Stimulated activated effector memory CD8-positive, alpha-beta T cell treated with anti-CD3 and anti-CD28 coated beads, Interleukin-12 subunit alpha, Interleukin-12 subunit beta, amount 100 ng/mL, for 72 hours (primary cell): ENCODE measurements around the gene UBA7.
"Not testable (repeated sequence)": the region's sequence is repeated elsewhere in the genome, so short reads cannot be mapped to it uniquely, and the experiment has no call there.

ENCODE experiments used
- ATAC-seq: fragments of 150-1000 bp; cut with Tn5 transposase; 2 replicates; pipeline ENCODE4 v1.10.0; 2021
- DNase-seq, 2 donors: peaks; one replicate each; pipeline ENCODE4 v3.0.0; 2021 to 2022; ENCODE audit warnings: low spot score in 2 of 2
- H3K27ac Mint-ChIP-seq: one replicate; pipeline ENCODE4 v1.8.0; 2022; ENCODE audit warnings: mild to moderate bottlenecking, mixed read lengths
- H3K36me3 Mint-ChIP-seq: one replicate; pipeline ENCODE4 v1.8.0; 2022; ENCODE audit warnings: mild to moderate bottlenecking, mixed read lengths
- H3K4me1 Mint-ChIP-seq: one replicate; pipeline ENCODE4 v1.8.0; 2022; ENCODE audit warnings: mixed read lengths
- H3K4me3 Mint-ChIP-seq: one replicate; pipeline ENCODE4 v1.8.0; 2022; ENCODE audit warnings: mild to moderate bottlenecking, mixed read lengths
- H3K9me3 Mint-ChIP-seq: one replicate; pipeline ENCODE4 v1.8.0; 2022; ENCODE audit warnings: mixed read lengths

The UBA7 gene

GRCh38 chr3:49794926-49795905 lies 18.5 kb downstream of the UBA7 start:
- H3K9me3 Mint-ChIP-seq: no peaks in the 10 kb centered on the region
- H3K4me1 Mint-ChIP-seq: no peaks in the 10 kb centered on the region
- H3K36me3 Mint-ChIP-seq: no peaks in the 10 kb centered on the region
- H3K4me3 Mint-ChIP-seq: no peak overlapping the region
- peak overlapping the region; percentile 26 for H3K27ac Mint-ChIP-seq
- DNase-seq (no peak), ATAC-seq (no peak)

DNA sequence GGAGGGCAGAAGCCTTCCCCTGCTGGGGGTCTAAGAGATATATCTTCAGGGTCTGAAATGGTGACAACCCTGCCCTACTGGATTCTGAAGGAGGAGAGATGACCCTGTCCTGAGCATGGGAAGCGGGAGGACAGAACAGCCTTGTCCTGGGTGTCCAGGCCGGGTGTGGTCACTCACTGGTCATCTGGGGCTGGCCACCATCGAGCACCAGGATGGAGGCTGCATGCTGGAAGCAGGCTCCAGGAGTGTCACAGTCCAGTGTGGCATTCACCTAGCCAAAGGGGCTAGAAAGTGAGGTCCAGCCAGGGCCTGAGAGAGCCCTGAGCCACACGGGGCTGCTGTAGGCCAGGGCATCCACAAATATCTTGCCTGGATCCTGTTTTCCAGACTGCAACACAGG lies 19.3 kb downstream of the UBA7 start:
- Mint-ChIP-seq H3K27ac (no peak overlapping the region), H3K4me3 (no peak overlapping the region), H3K9me3 (no peaks in the 10 kb centered on the region), H3K36me3 (no peaks in the 10 kb centered on the region), H3K4me1 (no peaks in the 10 kb centered on the region)
- no peak for DNase-seq
- no peak for ATAC-seq

DNA sequence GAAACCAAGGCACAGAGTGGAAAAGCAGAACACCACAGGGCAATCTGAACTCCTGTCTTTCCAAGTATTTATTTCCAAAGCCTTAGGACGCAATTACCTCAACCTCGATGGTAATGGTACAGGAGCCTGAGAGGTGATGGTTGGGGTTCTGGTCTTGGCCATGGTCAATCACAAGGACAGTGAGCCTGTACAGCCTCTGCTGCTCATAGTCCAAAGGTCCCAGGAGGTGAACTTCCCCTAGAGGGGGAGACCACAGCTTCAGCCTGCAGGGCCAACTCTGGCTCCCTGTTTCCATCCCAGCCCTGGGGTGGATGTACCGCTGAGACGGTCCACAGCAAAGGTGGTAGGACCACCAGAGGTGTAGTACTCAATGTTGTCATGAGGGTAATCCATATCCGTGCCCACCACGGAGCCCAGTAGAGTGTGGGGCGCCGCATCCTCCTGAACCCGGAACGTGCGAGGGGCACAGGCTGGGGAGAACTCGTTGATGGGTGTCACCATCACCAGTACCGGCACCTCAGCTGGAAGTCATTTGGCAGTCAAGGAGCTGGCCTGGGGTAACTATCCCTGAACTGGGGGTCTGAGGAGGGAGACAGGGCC lies 20.2 kb downstream of the UBA7 start:
- Mint-ChIP-seq H3K4me3 (no peak overlapping the region), H3K4me1 (no peaks in the 10 kb centered on the region), H3K36me3 (no peaks in the 10 kb centered on the region), H3K9me3 (no peaks in the 10 kb centered on the region), H3K27ac (no peak overlapping the region)
- no peak for ATAC-seq
- no peak for DNase-seq

GRCh38 chr3:49792371-49793150 lies 21.2 kb downstream of the UBA7 start:
- no peaks in the 10 kb centered on the region for H3K9me3 Mint-ChIP-seq
- ATAC-seq (no peak), DNase-seq (no peak)
- no peaks in the 10 kb centered on the region for H3K4me1 Mint-ChIP-seq
- H3K4me3 Mint-ChIP-seq: no peak overlapping the region
- H3K36me3 Mint-ChIP-seq: no peaks in the 10 kb centered on the region
- no peak overlapping the region for H3K27ac Mint-ChIP-seq

GRCh38 chr3:49791571-49791970 lies 22.2 kb downstream of the UBA7 start:
- ATAC-seq: no peak
- Mint-ChIP-seq H3K9me3 (no peaks in the 10 kb centered on the region), H3K4me3 (no peak overlapping the region), H3K4me1 (peaks cover 9% of the 10 kb centered on the region), H3K27ac (no peak overlapping the region), H3K36me3 (peaks cover 7% of the 10 kb centered on the region)
- no peak for DNase-seq

- Mint-ChIP-seq H3K36me3 (peaks cover 10% of the 10 kb centered on the region), H3K9me3 (no peaks in the 10 kb centered on the region), H3K4me3 (no peak overlapping the region), H3K4me1 (peaks cover 11% of the 10 kb centered on the region), H3K27ac (no peak overlapping the region)
- ATAC-seq (no peak), DNase-seq (no peak)
Observed at GRCh38 chr3:49790626-49791411, 22.9 kb downstream of the UBA7 start.

- H3K4me3 Mint-ChIP-seq: no peak overlapping the region
- H3K9me3 Mint-ChIP-seq: no peaks in the 10 kb centered on the region
Observed at GRCh38 chr3:49788056-49788455, 25.7 kb downstream of the UBA7 start.

GRCh38 chr3:49787536-49787935 lies 26.2 kb downstream of the UBA7 start:
- Mint-ChIP-seq H3K36me3 (peaks cover 42% of the 10 kb centered on the region), H3K4me1 (peaks cover 20% of the 10 kb centered on the region), H3K27ac (peak overlapping the region; percentile 96), H3K9me3 (no peaks in the 10 kb centered on the region), H3K4me3 (peak overlapping the region; percentile 86)
- no peak for DNase-seq
- ATAC-seq: no peak

More at GRCh38 chr3:49788056-49788455, 25.7 kb downstream of the UBA7 start:
- no peak for ATAC-seq
- H3K36me3 Mint-ChIP-seq: peaks cover 37% of the 10 kb centered on the region
- H3K4me1 Mint-ChIP-seq: peaks cover 20% of the 10 kb centered on the region
- H3K27ac Mint-ChIP-seq: no peak overlapping the region
- DNase-seq: no peak

GRCh38 chr3:49787182-49787464 lies 26.6 kb downstream of the UBA7 start:
- Mint-ChIP-seq H3K9me3 (no peaks in the 10 kb centered on the region), H3K4me1 (peaks cover 20% of the 10 kb centered on the region), H3K4me3 (peak overlapping the region; percentile 86), H3K36me3 (peaks cover 47% of the 10 kb centered on the region), H3K27ac (peak overlapping the region; percentile 96)
- DNase-seq: no peak
- ATAC-seq: no peak

- H3K27ac Mint-ChIP-seq: peak within 1 kb of the TSS; percentile 96
- peak; percentile 95 to 99 for DNase-seq
- peaks cover 51% of the 10 kb centered on the region for H3K36me3 Mint-ChIP-seq
- ATAC-seq: peak; percentile 99
- no peaks in the 10 kb centered on the region for H3K9me3 Mint-ChIP-seq
- peak within 1 kb of the TSS; percentile 86 for H3K4me3 Mint-ChIP-seq
- H3K4me1 Mint-ChIP-seq: peaks cover 21% of the 10 kb centered on the region
Observed at GRCh38 chr3:49786357-49787181, 27.2 kb downstream of the UBA7 start, which contains the start of gene IP6K1. Gene IP6K1, minus strand, starts transcription at chr3:49786542. Its CDS starts 38,502 bp downstream, at chr3:49748040.

GRCh38 chr3:49785565-49786356 lies 28.0 kb downstream of the UBA7 start:
- ATAC-seq (peak; percentile 64), DNase-seq (no peak)
- Mint-ChIP-seq H3K9me3 (no peaks in the 10 kb centered on the region), H3K4me3 (peak overlapping the region; percentile 86), H3K36me3 (peaks cover 59% of the 10 kb centered on the region), H3K4me1 (peaks cover 29% of the 10 kb centered on the region), H3K27ac (peak overlapping the region; percentile 96)

DNA sequence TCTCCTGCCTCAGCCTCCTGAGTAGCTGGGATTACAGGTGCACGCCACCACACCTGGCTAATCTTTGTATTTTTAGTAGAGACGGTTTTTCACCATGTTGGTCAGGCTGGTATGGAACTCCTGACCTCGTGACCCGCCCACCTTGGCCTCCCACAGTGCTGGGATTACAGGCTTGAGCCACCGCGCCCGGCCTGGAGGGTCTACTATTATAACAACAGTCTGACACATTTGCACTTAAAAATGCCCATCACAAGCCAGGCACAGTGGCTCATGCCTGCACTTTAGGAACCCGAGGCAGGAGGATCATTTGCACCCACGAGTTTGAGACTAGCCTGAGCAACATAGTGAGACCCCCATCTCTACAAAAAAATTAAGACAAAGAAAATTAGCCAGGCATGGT lies 31.5 kb downstream of the UBA7 start:
- not testable (repeated sequence) for H3K4me3 Mint-ChIP-seq, H3K9me3 Mint-ChIP-seq, H3K27ac Mint-ChIP-seq, ATAC-seq, DNase-seq
- Mint-ChIP-seq H3K36me3 (peaks cover 91% of the 10 kb centered on the region), H3K4me1 (peaks cover 44% of the 10 kb centered on the region)

- ATAC-seq: no peak
Observed at GRCh38 chr3:49781415-49782199, 32.1 kb downstream of the UBA7 start.

More at GRCh38 chr3:49781415-49782199, 32.1 kb downstream of the UBA7 start:
- no peak for DNase-seq
- H3K4me3 Mint-ChIP-seq: no peak overlapping the region
- H3K4me1 Mint-ChIP-seq: peaks cover 37% of the 10 kb centered on the region
- H3K36me3 Mint-ChIP-seq: peaks cover 91% of the 10 kb centered on the region
- H3K27ac Mint-ChIP-seq: no peak overlapping the region
- no peaks in the 10 kb centered on the region for H3K9me3 Mint-ChIP-seq
